DMS 273 (cell line): ENCODE results near the gene PRLR.
"Not testable (repeated sequence)": the region's sequence is repeated elsewhere in the genome, so short reads cannot be mapped to it uniquely, and the experiment has no call there.

ENCODE experiments used
- DNase-seq: peaks from one replicate; lab custom pipeline; 2025; ENCODE audit not compliant: unreplicated experiment; lab: John Stamatoyannopoulos, UW

Gene PRLR

DNA sequence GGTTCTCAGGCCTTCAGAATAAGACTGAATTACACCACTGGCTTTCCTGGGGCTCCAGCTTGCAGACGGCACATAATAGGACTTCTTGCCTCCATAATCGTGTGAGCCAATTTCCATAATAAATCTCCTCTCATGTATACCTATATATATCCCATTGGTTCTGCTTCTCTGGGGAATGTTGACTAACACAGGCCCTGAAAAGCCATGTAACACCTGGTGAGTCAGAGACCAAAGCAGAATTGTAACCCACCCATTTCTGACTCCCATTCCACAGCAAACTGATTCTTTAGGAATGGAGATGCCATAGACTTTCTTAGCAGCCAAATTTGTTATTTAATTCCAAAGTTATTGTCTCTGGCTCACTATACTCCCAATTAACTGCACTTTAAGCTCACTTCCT, 97.1 kb downstream of the PRLR start:
- no peak for DNase-seq

DNA sequence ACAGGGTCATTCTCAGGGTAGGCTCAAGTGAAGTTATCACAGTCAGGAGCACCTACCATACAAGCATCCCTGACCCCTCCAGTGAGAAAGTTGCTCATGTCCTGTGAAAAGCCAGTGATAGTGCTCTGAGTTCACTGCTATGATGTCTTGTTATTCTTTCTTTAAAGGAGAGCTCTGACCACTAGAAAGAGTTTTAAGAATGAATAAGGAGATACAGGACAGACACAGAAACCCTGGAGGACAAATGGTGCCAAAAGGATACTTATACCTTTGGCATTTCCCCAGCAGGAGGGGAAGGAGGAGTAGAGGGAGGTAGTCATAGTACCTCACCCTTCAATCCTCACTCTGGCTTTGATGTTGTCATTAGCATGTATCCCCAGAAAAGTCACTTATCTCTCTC, 98.6 kb downstream of the PRLR start:
- DNase-seq = no peak

DNA sequence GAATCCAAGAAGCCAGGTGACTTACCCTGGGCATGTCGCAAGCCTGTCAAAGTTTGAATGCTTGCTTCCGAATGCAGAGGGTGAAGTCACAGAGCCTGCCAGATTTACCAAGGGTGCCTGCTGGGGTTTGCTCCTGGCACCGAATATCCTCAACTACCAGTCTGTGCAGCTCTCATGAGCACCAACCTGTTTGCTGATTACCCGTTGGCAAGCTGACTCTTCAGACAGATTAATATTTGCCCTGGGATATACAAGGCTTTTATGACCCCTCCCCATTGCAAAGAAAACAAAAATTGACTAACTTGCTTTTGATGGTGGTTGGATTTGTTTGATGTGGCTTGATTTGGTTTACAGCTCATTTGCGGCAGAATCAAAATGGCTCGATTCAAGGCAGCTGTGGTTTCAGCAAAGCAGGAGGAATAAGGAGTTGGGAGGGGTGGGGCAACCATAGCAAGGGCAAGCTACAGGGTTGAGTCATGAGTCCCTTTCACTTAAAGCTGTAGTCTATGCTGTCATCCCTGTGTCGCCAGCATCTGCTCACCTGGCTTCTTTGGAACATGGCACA, 100.3 kb downstream of the PRLR start:
- DNase-seq = no peak

DNA sequence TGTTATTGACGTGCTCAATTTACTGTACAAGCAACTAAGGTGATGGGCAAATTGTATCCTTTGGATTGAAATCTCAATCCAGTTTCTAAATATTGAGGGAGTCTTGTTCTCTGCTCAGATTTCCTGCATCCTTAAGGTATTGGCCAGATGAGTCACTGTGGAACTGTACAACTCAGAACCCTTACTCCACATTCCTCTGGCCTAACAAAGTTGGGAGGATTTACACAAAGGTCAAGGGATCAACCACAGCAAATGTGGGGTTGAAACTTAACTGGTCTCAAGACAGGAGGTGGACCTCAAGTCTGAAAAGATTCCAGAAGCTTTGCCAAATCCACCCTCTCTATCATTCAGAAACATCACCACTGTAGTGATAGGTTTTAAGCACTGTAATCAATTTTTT, 101.0 kb downstream of the PRLR start:
- DNase-seq = no peak

DNA sequence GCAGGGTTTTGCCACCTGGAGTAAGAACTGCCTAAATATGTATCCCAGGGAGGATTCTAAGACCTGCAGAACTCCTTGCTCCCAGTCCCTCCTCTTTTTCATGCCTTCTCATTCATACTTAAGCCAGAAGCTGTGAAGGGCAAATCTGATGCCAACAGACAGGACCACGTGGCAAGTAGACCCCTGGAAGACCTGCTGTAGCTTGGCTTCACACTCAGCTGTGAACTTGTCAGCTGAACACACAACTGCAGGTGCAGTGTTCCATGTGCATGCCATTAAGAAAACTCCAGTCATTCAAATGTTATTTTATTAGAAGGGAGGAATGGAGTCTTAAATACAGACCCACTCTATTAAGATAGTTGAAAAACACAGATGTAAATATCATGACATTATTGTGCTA, 103.3 kb downstream of the PRLR start:
- DNase-seq = no peak

DNA sequence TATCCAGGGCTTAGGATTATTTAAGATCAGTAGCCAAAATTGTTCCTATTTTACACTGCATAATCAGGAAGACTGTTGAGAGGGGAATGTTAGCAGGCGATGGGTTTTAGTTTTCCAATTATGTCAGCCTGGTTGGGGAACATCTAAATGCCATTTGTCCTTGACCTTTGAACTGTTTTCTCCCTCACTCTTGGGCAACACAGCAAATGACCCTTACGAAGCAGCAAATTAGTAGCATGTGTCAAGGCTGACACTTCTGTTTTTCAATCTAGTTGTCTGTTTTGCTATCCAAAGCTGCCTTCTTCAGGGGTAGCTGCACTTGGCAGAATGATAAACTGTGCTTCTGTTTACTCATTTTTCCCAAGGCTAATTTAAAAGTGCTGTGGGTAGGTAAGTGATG, 104.5 kb downstream of the PRLR start:
- DNase-seq = no peak

DNA sequence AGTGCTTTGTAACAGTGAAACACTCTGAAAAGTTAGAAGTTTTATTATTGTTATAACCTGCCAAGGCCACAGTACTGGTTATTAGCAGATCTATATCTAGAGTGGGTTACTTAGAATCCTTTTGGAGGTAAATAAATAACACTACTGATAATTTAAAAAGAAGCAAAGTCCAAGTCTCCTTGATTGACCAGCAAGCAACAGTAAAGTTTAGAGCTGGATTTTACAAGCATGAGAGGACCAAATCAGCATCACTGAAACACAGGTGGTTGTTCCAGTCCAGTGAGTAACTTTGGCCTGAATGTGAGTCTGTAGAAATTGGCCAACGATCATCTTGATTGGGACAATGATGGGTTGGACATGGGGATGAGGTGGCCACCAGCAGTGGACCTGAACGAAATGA, 105.4 kb downstream of the PRLR start:
- DNase-seq = no peak

DNA sequence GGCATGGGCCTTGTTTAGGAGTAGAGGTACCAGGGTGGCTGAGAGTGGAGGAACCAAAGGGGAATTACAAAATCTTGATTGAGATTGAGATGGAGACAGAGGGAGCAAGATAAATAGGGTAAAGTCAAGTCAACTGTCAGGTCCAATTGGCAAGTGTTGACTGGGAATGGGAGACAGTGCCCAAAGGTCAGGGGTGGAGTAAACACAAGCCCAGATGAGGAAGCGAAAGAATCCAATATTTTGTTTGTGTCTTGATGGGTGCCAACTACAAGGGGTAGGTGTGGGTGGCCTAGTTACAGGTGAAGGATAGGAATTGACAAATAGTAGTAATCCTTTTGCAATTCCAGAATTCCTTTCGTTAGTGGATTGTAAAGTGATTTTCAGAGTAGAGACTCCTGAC, 107.5 kb downstream of the PRLR start:
- DNase-seq = no peak

DNA sequence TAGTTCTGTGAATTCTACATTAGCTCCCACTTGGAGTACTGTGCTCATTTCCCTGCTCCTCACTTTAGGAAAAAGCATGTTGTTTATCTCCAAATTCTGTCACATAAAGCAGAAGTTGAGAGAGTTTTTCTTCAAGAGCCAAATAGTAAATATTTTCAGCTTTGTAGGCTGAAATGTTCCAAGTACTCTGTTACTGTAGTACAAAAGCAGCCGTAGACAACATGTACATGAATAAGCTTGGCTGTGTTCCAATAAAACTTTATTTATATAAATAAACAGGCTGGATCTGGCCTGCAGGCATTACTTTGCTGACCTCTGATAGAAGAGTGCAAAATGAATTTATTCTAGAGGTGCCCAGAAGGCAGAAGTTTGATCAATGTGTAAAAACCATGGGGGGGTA, 109.6 kb downstream of the PRLR start:
- DNase-seq = peak; percentile 4

DNA sequence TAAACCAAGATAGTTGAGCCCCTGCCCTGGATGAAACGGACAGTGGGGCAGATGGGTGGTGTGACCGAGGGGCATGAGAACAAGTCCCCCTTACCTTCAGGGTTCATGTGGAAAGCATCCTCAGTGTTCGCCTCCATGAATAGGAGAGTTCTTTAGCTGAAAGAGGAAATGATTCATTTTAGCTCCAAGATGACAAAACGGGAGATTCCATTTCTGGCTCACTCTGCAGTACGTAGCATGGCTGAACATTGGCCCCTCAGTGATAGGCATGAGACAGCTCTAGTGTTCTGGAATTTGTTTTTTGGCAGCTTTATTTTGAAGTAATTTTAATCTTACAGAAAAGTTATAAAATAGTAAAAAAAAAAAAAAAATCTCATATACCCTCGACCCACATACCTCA, 112.3 kb downstream of the PRLR start:
- DNase-seq = no peak

DNA sequence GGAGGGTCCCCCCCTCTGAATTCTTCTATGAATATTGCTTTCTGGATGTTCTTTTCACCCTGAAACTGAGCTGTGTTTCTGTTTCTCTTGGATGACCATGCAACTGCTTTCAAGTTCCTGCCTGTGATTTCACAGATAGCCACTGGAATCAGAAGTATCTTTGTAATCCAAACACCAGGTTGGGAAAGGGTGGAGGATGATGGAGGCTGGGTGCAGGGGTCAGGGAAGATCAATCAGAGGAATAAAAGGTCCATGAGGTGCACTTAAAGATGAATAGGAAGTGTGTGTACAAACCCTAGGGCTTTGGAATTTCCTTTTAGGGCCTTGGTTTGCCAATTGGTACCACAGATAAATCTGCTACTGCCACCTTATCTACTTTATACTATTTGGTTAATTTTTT, 114.4 kb downstream of the PRLR start:
- no peak for DNase-seq

DNA sequence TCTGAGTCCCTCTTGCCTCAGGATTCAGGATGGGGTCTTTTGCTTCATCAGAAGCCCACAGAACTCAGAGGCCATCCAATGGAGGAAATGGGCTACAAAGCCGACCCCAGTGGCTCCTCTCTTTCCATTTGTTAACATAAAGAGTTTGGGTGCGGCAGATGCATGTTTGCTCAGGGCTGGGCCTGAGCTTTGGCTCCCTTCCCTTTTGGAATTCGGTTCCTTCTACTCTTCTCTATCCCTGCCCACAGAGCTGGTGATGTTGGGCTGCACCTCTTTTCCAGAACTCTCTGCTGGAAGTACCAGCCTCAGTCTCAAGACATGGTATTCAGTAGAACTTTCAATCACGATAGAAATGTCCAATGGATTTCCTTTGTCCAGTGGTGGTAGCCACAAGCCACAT, 115.6 kb downstream of the PRLR start:
- DNase-seq = no peak

DNA sequence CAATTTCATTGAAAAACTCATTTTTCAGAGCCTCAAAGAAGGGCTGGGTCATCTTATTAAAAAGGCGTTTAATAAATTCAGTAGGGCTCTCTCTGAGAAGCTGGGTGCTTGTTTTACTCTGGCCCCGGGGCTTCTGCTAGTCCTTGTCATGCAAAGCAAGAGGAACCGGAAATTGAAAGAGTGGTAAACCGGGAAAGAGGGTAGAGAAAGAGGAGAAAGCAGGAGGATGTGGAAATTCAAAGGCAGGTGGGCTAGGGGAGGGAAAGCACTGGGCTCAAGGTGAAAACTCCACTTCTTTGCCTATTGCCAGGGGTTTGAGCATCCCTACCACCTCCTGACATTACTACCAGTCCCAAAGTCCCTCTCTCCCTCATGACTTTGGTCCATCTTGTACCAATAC, 118.0 kb downstream of the PRLR start:
- DNase-seq = no peak

DNA sequence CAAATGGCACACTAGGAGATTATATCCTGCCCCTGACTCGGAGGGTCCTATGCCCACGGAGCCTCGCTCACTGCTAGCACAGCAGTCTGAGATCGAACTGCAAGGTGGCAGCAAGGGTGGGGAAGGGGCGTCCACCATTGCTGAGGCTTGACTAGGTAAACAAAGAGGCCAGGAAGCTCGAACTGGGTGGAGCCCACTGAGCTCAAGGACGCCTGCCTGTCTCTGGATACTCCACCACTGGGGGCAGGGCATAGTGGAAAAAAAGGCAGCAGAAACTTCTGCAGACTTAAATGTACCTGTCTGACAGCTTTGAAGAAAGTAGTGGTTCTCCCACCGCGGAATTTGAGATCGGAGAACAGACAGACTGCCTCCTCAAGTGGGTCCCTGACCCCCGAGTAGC, 125.7 kb downstream of the PRLR start:
- not testable (repeated sequence) for DNase-seq

DNA sequence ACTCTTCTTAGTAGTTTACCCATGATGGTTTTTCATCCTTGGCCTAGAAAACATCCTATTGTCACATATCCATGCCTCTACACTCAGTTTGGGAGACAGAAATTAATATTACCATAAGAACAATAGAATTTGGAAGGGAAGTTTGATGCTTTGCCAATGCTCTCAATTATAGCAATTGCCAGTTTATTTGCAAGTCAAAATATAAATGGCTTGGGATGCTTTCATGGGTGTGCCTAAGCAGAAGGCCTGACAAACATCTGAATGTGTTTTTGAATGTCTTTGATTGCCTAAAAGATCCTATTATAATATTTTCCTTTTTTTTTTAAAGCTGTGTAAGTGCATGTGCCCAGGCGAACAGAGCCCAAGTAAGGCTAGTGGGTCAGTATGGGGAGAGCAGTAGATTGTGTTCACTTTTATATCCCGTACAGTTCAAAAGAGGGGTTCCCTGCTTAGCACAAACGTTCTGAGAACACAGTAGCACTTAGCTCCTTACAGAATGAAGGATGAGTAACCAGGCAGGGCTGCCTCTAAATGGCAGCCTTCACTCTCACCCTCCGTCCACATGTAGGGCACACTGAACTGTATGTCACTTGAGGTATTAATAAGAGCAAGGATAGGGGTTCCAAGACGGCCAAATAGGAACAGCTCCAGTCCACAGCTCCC, 126.5 kb downstream of the PRLR start:
- no peak for DNase-seq

DNA sequence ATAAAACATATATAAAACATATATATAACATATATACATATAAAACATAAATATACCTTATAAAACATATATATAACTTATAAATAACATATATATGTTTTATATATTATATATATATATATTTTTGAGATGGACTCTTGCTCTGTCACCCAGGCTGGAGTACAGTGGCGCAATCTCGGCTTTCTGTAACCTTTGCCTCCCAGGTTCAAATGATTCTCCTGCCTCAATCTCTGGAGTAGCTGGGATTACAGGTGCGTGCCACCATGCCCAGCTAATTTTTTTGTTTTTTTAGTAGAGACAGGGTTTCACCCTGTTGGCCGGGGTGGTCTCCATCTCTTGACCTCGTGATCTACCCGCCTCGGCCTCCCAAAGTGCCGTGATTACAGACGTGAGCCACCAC, 128.6 kb downstream of the PRLR start:
- DNase-seq = not testable (repeated sequence)

DNA sequence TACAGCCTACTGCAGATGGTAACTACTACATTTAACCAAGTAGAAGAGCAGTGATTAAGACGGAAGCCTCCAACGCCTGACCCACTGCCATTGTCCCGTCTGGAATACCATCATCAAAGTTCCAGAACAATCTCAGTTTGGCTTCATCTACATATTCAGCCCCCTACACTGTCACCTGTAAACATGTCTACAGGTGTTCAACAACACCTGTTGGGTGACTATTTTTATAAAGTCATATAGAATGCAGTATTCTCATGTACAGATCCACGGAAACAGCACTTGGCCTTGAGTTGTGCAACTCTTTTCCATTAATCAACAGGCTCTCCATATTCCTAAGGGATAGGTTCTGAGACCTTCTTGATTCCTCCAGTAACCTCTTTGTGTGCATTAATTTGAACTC, 129.3 kb downstream of the PRLR start:
- DNase-seq = no peak

DNA sequence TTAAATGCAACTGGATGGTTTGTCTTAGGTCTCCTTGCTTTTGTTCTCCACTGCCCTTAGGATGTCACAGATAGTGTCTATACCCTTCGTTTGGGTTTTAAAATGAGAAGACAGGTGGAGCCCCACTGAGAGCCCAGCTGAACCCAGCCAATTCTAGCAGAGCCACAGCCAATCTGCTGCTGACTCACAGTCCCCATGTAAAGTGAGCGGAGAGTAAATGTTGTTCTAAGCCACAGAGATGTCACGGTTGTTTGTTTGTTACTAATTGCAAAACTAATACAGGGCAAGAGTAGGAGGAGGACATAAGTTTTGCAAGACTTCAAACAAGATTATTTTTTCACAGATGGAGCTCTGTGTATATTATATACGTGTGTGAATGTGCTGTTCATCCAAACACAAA, 132.1 kb downstream of the PRLR start:
- DNase-seq = no peak

DNA sequence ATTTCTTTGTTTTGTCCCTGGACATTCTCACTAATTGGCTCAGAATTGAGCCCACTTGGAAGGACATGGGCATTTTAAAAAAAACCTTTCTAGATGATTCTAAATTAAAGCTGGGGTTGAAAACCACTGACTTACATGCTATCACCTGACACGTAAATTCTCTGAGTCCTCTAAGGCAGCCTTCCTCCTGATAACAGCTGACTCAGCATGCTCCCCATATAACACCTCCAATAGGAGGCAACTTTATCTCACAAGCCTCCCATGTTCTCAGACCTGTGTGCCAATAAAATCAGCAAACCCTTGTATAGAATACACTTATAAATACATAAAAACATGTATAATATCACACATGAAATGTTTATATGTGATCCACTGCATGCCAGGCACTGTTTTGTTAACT, 133.4 kb downstream of the PRLR start:
- no peak for DNase-seq

DNA sequence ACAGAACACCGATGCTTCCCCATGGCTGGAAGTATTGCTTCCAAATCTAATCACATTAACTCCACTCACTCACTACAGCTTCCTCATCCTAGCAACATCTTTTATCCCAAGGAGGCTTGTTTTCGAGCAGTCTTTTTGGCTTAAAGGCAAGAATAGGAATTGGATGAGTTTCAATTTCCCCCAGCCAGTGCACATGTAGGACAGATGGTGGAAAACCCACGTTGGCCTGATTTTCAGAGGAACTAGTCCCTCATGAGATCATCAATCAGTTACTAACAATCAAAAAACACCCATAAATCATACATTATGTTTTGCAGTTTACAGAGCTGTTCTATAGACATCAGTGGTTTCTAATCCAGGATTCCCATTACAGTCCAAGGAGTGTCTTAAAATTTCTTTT, 134.1 kb downstream of the PRLR start:
- peak; percentile 52 for DNase-seq

DNA sequence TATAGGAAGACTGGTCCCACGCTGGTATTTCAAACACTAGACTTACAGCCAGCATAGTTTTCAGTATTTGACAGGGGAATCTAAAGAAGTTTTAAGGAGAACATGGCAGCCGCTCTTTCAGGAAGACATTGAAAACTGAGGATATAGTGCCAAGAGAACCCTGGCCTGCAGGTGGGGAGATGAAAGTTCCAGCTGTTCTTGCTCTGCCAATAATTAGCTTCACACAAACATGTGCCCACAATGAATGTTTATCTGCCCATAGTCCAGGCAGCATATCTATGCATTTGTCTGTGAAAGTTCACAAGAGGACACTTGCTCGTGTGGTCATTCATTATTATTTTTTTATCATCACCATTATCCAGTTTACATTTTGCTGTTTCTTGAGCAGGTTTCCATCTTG, 134.9 kb downstream of the PRLR start:
- no peak for DNase-seq

DNA sequence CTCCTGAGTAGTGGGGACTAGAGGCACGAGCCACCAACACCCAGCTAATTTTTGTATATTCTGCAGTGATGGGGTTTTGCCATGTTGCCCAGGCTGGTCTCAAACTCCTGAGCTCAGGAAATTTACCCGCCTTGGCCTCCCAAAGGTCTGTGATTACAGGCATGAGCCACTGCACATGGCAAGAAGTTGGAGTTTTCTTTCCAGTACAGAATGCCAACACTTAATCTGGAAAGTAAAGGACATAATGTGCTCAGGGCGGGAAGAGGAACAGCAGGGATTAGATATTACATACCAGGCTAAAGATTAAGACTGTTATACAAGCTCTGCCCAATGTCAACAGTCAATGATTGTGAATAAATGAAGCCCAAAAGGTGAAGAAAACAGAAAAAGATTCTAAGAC, 135.3 kb downstream of the PRLR start:
- DNase-seq = no peak

DNA sequence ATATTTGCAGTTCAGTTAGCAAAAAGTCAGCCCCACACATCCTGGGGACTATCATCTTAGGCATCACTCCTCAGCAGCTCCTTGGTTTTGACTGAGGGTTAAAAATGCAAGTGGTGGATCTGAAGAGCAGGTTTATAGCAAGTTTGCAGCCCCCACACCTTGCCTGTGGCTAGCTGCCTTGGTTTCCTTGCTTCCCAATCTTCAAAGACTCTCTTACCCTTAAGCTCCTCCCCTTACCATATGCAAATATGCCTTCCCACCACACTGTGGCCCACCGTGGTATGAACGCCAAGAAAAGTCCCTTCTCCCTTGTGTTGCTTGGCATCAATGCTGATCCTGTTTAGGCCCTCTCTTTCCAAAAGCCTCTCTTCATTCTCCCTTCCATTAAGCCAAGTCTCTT, 137.6 kb downstream of the PRLR start:
- no peak for DNase-seq
